Stimulated activated memory B cell treated with anti-CD40 and anti-IgM and Interleukin-4, amounts not matched to agents 10 μg/mL and 1 μg/mL and 100 μg/mL, for 72 hours (primary cell): ENCODE data around the gene SLC34A3.

Source experiments
- ATAC-seq: fragments of 150-1000 bp; cut with Tn5 transposase; 2 replicates; pipeline ENCODE4 v1.10.0; 2021
- H3K27ac Mint-ChIP-seq: one replicate; pipeline ENCODE4 v1.8.0; 2022; ENCODE audit warnings: mild to moderate bottlenecking, mixed read lengths
- H3K27me3 Mint-ChIP-seq: one replicate; pipeline ENCODE4 v1.8.0; 2022; ENCODE audit warnings: mixed read lengths
- H3K36me3 Mint-ChIP-seq: one replicate; pipeline ENCODE4 v1.8.0; 2022; ENCODE audit warnings: mixed read lengths
- H3K4me1 Mint-ChIP-seq: one replicate; pipeline ENCODE4 v1.8.0; 2022; ENCODE audit warnings: mixed read lengths
- H3K4me3 Mint-ChIP-seq: one replicate; pipeline ENCODE4 v1.8.0; 2022; ENCODE audit warnings: mild to moderate bottlenecking, moderate library complexity, mixed read lengths
- H3K9me3 Mint-ChIP-seq: one replicate; pipeline ENCODE4 v1.8.0; 2022; ENCODE audit warnings: mixed read lengths

SLC34A3 gene

DNA sequence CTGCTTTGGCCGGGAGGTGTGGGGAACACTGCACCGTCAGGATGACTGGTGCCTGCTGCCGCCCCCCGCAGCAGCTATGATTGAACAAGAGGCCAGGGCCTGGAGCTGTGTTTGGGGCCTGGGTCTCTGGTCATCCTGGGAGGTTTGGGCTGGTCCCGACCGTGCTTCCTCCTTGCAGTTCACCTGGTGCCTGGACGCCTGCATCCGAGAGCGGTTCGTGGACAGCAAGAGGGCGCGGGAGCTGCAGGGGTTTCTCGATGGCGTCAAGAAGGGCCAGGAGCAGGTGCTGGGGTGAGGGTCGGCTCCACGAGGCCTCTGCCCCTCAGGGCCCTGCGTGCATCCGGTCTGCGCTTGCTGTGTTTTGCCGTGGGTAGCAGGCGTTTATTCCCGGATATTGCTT lies 33.4 kb downstream of the SLC34A3 start:
- Mint-ChIP-seq H3K4me1 (peaks cover 24% of the 10 kb centered on the region), H3K9me3 (peaks cover 3% of the 10 kb centered on the region), H3K27me3 (no peaks in the 10 kb centered on the region), H3K4me3 (no peak overlapping the region), H3K27ac (no peak overlapping the region), H3K36me3 (peaks cover 45% of the 10 kb centered on the region)
- no peak for ATAC-seq

DNA sequence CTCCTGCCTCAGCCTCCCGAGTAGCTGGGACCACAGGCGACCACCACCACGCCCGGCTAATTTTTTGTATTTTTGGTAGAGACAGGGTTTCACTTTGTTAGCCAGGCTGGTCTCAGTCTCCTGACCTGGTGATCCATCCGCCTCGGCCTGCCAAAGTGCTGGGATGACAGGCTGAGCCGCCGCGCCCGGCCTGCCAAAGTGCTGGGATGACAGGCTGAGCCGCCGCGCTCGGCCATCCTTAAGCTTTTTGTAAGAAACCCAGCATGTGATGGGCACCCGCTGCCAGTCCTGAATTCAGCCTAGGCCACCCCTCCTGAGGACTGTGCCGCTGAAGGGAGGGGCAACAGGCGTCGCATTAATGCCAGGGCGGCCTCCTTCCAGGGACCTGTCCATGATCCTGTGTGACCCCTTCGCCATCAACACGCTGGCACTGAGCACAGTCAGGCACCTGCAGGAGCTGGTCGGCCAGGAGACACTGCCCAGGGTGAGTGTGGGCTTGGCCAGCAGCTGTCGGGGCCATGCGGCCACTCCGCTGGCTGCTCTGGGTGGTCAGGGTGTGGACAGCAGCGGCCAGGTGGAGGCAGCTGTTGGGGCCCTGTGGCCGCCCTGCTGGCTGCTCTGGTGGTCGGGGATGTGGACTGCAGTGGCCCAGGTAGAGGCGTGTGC lies 34.9 kb downstream of the SLC34A3 start:
- Mint-ChIP-seq H3K36me3 (peaks cover 54% of the 10 kb centered on the region), H3K9me3 (peaks cover 3% of the 10 kb centered on the region), H3K27ac (no peak overlapping the region), H3K4me1 (peaks cover 35% of the 10 kb centered on the region), H3K27me3 (no peaks in the 10 kb centered on the region), H3K4me3 (no peak overlapping the region)
- ATAC-seq: no peak

DNA sequence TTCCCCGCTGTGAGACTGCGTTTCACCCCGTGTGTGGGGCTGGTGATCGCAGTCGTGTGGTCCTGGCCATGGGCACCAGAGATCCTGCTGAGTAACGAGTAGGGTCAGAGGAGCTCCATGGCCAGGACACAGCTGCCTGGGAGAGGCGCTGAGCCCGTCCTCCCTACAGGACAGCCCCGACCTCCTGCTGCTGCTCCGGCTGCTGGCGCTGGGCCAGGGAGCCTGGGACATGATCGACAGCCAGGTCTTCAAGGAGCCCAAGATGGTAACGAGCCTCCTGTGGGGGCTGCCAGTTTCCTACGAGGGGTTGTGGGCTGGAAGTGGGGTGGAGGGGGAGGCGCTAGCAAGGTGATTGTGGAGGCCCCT lies 35.4 kb downstream of the SLC34A3 start:
- Mint-ChIP-seq H3K27ac (peak overlapping the region; percentile 37), H3K4me1 (peaks cover 39% of the 10 kb centered on the region), H3K4me3 (no peak overlapping the region), H3K9me3 (peaks cover 3% of the 10 kb centered on the region), H3K27me3 (no peaks in the 10 kb centered on the region), H3K36me3 (peaks cover 54% of the 10 kb centered on the region)
- ATAC-seq: no peak

DNA sequence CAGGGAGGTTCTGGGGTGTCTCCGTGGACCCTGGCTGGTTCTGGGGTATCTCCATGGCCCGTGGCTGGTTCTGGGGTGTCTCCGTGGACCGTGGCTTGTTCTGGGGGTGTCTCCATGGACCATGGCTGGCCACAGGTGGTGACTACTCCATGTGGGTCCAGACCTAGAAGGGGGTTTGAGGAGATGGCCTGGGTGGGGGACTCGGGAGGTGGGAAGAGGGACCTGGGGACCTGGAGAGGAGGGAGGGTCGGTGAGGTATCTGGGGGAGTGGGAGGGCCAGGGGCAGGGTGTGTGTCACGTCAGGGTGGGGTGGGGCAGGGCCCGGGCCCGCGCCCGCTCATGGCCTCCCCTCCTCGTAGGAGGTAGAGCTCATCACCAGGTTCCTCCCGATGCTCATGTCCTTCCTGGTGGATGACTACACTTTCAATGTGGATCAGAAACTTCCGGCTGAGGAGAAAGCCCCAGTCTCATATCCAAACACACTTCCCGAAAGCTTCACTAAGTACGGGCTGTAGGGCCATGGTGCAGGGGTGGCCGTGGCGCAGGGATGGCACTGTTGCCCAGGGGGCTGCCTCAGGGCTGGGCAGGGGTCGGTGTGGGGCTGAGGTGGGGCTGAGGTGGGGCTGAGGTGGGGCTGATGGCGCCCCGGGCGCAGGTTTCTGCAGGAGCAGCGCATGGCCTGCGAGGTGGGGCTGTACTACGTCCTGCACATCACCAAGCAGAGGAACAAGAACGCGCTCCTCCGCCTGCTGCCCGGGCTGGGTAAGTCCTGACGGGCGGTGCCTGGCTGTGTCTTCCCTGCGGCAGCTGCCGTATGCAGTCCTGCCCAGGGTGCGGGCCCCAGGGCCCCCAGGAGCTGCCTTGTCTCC lies 36.1 kb downstream of the SLC34A3 start:
- no peak for ATAC-seq
- Mint-ChIP-seq H3K4me1 (peaks cover 38% of the 10 kb centered on the region), H3K9me3 (peaks cover 3% of the 10 kb centered on the region), H3K27ac (peak overlapping the region; percentile 76), H3K36me3 (peaks cover 48% of the 10 kb centered on the region), H3K27me3 (no peaks in the 10 kb centered on the region), H3K4me3 (no peak overlapping the region)

DNA sequence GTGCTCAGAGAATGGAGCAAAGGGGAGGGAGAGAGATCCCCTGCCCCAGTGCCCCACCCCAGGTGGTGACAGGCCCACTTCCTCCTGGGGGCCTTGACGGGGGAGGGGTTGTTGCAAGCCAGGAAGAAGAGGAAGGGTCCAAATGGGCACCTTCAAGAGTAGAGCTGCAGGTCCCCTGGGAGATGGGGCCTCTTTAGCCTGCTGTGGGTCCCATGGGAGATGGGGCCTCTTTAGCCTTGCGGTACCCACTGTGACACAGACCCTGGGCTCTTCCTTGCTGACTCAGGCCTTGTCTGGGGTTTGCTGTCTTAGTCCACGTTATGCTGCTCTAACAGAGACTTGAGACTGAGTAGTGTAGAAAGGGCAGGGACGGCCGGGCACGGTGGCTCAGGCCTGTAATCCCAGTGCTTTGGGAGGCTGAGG lies 37.2 kb downstream of the SLC34A3 start:
- peaks cover 3% of the 10 kb centered on the region for H3K9me3 Mint-ChIP-seq
- ATAC-seq: peak; percentile 87
- H3K4me3 Mint-ChIP-seq: peak overlapping the region; percentile 81
- no peaks in the 10 kb centered on the region for H3K27me3 Mint-ChIP-seq
- H3K4me1 Mint-ChIP-seq: peaks cover 35% of the 10 kb centered on the region
- peaks cover 45% of the 10 kb centered on the region for H3K36me3 Mint-ChIP-seq
- peak overlapping the region; percentile 76 for H3K27ac Mint-ChIP-seq

DNA sequence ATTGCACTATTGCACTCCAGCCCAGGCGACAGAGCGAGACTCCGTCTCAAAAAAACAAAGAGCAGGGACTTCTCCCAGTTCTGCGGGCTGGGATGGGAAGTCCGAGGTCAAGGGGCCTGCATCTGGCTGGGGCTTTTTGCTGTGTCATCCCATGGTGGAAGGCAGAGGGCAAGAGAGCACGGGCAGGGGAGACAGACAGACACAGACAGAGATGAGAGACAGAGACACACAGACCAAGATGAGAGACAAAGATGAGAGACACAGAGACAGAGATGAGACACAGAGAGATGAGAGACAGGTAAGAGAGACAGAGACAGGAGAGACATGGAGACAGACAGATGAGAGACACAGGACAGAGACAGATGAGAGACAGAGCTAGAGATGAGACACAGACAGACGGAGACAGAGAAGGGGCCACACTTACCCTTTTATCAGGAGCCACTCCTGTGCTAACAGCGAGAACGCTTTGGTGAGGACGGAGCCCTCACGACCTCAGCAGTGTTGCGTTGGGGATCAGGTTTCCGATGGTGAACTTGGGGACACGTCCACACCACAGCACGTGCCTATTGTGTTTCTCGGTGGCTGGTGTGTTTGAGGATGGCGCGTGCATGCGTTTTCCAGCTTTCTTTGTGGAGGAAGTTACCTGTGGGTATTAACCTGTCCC lies 38.0 kb downstream of the SLC34A3 start:
- no peak for ATAC-seq
- Mint-ChIP-seq H3K4me1 (peaks cover 35% of the 10 kb centered on the region), H3K4me3 (peak overlapping the region; percentile 81), H3K9me3 (peaks cover 3% of the 10 kb centered on the region), H3K36me3 (peaks cover 47% of the 10 kb centered on the region), H3K27ac (peak overlapping the region; percentile 76), H3K27me3 (no peaks in the 10 kb centered on the region)

DNA sequence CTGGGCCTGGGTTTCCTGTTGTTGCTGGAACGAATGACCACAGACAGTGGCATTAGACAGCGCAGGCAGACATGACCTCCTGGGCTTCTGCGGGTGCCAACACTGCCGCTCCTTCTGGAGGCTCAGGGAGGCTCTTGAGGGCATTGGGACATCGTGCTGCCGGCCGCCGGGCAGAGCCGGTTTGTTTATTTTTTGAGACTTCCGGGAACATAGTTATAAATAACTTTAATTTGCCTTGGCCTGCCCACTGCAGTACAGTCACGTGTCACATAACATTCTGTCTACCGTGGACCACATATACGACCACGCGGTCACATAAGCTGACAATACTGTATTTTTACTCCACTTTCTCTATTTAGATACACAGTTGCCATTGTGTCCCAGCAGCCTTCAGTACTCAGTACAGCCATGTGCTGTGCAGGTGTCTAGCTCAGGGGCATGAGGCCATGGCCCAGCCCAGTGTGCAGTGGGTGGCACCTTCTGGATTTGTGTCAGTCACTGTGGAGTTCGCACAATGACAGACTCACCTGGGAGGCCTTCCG lies 38.6 kb downstream of the SLC34A3 start:
- Mint-ChIP-seq H3K27ac (peak overlapping the region; percentile 76), H3K9me3 (peaks cover 3% of the 10 kb centered on the region), H3K36me3 (peaks cover 44% of the 10 kb centered on the region)

DNA sequence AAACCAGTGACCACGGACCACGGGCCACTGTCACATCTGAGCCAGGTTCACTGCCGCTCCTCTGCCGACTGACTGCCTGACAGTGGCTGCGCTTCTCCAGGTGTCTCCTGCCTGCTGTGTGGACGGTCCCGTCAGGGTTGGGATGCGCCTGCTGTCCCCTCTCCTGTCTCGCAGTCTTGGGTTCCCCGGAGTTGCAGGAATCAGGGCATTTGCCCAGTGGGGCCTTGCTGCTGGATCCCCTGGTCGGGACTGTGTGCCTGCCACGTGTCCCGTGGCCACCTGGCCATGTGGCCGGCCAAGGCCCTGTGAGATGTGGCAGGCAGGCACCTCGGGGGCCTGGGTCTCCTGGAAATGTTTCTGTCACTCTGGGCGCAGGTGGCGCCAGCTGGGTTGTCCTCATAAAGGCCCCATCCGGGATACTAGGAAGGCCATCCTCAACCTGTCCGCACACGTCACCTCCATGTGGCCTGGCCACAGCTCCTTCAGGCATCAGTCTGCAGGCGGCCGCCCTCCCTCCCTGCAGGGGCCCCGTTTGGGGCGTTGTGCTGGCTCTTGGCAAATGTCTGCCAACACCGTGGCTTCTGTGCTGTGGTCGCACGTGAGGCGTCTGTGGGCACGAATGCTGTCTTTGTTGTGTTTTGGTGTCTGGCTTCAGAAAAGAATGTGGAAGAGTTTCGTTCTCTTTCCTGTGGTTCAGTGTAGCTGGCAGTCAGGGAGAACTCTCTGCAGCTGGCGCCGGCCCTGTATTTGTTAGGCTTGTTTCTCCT lies 40.4 kb downstream of the SLC34A3 start:
- H3K4me3 Mint-ChIP-seq: no peak overlapping the region
- ATAC-seq: no peak
- H3K4me1 Mint-ChIP-seq: peaks cover 56% of the 10 kb centered on the region
- peaks cover 3% of the 10 kb centered on the region for H3K9me3 Mint-ChIP-seq
- no peaks in the 10 kb centered on the region for H3K27me3 Mint-ChIP-seq
- H3K27ac Mint-ChIP-seq: no peak overlapping the region
- H3K36me3 Mint-ChIP-seq: peaks cover 41% of the 10 kb centered on the region

More for the DNA sequence above, 38.6 kb downstream of the SLC34A3 start:
- H3K27me3 Mint-ChIP-seq: no peaks in the 10 kb centered on the region
- peak overlapping the region; percentile 81 for H3K4me3 Mint-ChIP-seq
- H3K4me1 Mint-ChIP-seq: peaks cover 38% of the 10 kb centered on the region
- peak; percentile 68 for ATAC-seq

DNA sequence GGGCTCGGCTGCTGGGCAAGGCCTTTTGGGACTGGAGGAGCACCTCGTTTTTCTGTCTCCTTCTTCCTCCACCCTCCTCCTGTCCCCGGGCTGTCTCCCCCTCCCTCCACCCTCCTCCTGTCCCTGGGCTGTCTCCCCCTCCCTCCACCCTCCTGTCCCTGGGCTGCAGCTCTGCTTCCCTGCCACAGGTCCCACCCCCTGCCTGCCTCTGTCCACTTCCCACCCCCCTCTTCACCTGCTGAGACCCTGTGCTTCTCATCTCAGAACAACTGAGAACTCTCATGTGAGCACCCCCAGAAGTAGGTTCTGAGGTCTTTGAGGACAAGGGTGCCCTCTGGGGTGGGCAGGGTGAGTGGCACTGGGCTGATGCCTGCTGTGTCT lies 41.0 kb downstream of the SLC34A3 start:
- Mint-ChIP-seq H3K27ac (no peak overlapping the region), H3K9me3 (peaks cover 3% of the 10 kb centered on the region), H3K36me3 (peaks cover 41% of the 10 kb centered on the region), H3K27me3 (no peaks in the 10 kb centered on the region), H3K4me1 (peaks cover 62% of the 10 kb centered on the region), H3K4me3 (no peak overlapping the region)
- no peak for ATAC-seq

DNA sequence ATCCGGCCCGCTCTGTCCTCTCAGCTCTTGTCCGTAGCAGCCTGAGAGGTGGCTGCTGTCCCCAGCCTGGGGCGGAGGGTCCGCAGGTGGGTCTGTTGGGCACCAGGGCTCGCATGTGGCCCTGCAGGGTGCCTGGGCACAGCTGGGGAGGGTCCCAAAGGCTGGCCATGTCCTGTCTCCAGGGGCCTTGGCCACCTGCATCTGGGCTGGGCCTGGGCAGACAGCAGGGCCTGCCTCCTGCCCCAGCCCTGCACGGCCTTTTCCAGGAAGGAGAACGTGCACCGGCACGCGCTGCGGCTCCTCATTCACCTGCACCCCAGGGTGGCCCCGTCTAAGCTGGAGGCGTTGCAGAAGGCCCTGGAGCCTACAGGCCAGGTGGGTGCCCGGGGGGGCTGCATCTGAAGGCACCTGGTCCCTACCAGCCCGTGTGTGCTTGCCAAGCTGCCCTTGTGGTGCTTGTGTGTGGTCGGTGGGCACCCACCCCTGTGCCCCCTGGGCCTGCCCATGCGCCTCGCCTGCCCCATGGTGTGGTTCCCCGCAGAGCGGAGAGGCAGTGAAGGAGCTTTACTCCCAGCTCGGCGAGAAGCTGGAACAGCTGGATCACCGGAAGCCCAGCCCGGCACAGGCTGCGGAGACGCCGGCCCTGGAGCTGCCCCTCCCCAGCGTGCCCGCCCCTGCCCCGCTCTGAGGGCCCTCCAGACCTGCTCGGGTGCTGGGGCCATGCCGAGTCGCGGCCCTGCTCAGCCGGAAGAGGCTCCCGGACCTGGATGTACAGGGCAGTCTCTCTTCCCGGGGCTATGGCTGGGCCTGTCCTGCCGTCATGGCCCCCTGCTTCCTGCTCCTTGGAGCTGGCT lies 41.8 kb downstream of the SLC34A3 start:
- H3K4me3 Mint-ChIP-seq: no peak overlapping the region
- H3K27ac Mint-ChIP-seq: no peak overlapping the region
- H3K9me3 Mint-ChIP-seq: peaks cover 3% of the 10 kb centered on the region
- peaks cover 69% of the 10 kb centered on the region for H3K4me1 Mint-ChIP-seq
- peaks cover 34% of the 10 kb centered on the region for H3K36me3 Mint-ChIP-seq
- ATAC-seq: no peak
- H3K27me3 Mint-ChIP-seq: no peaks in the 10 kb centered on the region

DNA sequence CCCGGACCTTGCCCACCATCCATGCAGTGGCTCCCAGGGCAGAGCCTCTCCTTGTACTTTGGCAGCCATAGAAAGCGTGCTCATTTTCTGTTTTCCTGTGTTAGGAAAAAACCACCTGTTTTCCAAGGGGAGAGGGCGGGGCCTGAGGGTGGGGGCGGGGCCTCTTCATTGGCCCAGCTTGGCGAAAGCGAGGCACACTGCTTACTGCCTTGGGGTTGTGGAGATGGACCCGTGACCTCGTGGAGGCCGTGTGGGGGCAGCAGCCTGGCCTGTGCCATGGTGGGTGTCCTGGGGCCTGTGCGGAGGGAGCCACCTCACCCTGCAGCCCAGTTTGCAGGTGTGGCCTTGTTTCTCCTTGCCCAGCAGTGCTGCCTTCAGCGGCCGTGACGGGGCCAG lies 42.4 kb downstream of the SLC34A3 start:
- ATAC-seq: no peak
- peaks cover 27% of the 10 kb centered on the region for H3K36me3 Mint-ChIP-seq
- peaks cover 67% of the 10 kb centered on the region for H3K4me1 Mint-ChIP-seq
- H3K9me3 Mint-ChIP-seq: peaks cover 3% of the 10 kb centered on the region
- H3K27ac Mint-ChIP-seq: no peak overlapping the region
- H3K27me3 Mint-ChIP-seq: no peaks in the 10 kb centered on the region
- H3K4me3 Mint-ChIP-seq: no peak overlapping the region

DNA sequence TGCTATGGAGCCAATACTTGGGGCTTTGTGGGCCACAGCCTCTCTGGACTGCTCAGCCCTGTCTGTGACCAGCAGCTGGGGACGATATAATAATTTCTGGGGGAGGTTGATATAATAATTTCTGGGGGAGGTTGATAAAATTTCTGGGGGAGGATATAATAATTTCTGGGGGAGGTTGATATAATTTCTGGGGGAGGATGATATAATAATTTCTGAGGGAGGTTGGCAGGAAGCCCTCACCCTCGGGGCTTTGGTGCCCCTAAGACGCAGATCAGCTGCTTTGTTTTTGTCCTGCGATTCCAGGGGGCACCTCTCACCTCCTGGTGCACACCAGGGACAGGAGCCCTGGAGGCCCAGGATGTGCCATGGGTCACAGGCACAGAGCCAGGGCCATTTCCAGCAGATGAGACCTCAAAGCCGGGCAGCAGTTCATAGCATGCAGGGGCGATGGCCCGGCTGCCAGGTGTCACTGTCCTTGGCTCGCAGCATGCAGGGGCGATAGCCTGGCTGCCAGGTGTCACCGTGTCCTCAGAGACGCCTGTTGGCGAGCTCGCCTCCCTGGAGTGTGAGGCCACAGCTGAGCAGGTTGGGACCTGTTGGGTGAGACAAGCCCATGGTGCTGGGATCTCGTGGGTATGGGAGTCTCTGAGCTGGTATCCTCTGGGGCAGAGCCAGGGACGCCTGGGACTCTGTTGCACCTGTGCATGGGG lies 43.1 kb downstream of the SLC34A3 start:
- no peaks in the 10 kb centered on the region for H3K27me3 Mint-ChIP-seq
- peaks cover 21% of the 10 kb centered on the region for H3K36me3 Mint-ChIP-seq
- no peak overlapping the region for H3K4me3 Mint-ChIP-seq
- ATAC-seq: no peak
- peak overlapping the region; percentile 96 for H3K27ac Mint-ChIP-seq
- H3K4me1 Mint-ChIP-seq: peaks cover 60% of the 10 kb centered on the region
- no peaks in the 10 kb centered on the region for H3K9me3 Mint-ChIP-seq

DNA sequence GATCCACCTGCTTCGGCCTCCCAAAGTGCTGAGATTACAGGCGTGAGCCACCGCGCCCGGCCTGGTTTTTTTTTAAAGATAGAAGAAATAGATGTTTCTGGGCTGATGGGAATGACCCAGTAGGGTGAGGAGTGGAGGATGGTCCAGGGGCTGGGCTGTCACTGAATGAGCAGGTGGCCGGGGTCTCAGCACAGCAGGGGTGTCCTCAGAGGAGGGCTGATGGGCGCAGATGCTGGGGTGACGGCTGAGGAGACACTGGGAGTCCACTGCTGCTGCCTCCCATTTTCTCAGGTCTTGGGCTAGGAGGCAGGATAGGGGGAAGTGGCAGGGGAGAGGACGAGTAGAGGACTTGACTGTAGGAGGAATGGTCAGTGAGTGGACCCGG lies 44.5 kb downstream of the SLC34A3 start:
- Mint-ChIP-seq H3K27ac (peak overlapping the region; percentile 96), H3K4me1 (peaks cover 46% of the 10 kb centered on the region), H3K9me3 (no peaks in the 10 kb centered on the region), H3K27me3 (no peaks in the 10 kb centered on the region), H3K4me3 (peak overlapping the region; percentile 55), H3K36me3 (peaks cover 10% of the 10 kb centered on the region)
- ATAC-seq: no peak
